C4-2B (cell line): ENCODE results near the gene RIT2.

Source experiments
- ZFX ChIP-seq: fragments of 450-650 bp; IDR thresholded peaks from 2 replicates; pipeline ENCODE4 v1.6.1; 2017
- TF ChIP-seq, protein P1 (sequence below): fragments of 450-650 bp; conservative IDR thresholded peaks from 2 replicates; pipeline ENCODE4 v1.5.1; 2017; ENCODE audit warnings: mild to moderate bottlenecking

DNA sequence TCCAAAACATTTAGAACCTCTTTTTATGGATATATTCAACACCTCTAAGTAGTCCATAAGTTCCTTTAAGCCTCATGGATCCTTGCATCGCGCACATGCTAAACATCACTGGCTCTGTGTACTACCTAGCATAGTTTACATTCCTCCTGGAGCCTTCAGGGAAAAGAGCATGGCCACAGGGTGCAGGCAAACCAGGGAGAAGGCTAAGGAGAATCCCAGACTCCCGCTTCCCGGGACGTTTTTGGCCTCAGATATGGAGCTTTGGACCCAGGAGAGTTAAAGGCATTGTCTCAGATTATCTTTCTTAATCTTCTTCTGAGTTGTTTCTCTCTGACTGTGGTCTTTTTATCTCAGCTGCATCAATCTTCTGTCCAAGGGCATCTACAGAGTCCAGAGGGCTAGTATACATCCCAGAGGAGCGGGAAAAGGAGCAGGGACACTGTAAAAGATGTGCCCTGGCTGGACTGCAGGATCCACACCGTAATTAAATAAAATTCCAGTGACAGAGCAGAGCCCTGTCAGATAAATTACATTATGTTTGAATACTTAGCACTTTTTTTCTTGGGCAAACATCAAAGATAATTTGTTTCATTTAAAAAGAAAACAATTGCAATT, 36.9 kb downstream of the RIT2 start:
- TF ChIP-seq, protein P1, sequence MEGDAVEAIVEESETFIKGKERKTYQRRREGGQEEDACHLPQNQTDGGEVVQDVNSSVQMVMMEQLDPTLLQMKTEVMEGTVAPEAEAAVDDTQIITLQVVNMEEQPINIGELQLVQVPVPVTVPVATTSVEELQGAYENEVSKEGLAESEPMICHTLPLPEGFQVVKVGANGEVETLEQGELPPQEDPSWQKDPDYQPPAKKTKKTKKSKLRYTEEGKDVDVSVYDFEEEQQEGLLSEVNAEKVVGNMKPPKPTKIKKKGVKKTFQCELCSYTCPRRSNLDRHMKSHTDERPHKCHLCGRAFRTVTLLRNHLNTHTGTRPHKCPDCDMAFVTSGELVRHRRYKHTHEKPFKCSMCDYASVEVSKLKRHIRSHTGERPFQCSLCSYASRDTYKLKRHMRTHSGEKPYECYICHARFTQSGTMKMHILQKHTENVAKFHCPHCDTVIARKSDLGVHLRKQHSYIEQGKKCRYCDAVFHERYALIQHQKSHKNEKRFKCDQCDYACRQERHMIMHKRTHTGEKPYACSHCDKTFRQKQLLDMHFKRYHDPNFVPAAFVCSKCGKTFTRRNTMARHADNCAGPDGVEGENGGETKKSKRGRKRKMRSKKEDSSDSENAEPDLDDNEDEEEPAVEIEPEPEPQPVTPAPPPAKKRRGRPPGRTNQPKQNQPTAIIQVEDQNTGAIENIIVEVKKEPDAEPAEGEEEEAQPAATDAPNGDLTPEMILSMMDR, result no peak
- no peak for TF ChIP-seq ZFX
